SK-N-DZ (cell line): ENCODE results near the gene ZNF804B.

Experiments
- DNase-seq: peaks from one replicate; pipeline ENCODE4 v3.0.0-alpha.2; 2015; ENCODE audit warnings: low spot score
- small RNA-seq, 2 experiments: library from RNA; depleted of rRNA; stranded (forward); fragments of <200 nt; gene quantifications; one replicate each; pipeline ENCODE3, GENCODE V24; 2014

ZNF804B gene

DNA sequence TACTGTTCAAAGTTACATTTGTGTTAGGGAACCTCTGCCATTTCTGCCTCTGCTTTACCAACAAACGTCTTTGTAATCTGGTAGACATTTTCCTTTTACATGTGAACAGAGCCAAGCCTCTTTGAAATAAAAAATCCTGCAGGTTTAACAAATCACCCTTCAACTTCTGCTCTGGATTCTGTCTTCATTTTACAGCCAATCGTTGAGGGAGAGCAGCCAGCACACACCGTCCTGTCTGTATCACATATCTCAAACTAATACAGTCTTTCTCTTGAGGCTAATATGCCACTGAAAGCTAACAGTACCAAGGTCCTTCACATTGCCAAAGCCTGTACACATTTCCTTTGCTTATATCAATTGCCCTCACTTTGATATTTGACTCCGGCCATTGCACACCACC is 504.6 kb downstream of the ZNF804B start:
- no peak for DNase-seq

DNA sequence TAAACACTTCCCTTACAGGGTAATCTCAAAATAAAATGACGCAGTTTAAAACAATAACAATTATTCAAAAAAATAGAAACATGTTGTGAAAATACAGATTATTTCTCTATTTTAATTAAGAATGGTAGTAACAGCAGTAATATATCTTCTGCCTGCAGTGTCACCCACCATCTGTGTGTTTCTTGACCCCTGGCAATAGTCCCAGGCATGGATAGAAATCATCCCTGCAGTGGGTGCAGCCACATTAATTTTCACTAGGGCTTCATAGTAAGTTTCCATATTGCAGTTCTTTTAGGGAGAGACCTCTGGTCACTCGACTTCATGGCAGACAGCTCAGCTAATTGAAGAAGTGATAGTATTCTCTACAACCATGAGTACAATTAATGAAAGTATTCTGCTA is 506.1 kb downstream of the ZNF804B start:
- no peak for DNase-seq

DNA sequence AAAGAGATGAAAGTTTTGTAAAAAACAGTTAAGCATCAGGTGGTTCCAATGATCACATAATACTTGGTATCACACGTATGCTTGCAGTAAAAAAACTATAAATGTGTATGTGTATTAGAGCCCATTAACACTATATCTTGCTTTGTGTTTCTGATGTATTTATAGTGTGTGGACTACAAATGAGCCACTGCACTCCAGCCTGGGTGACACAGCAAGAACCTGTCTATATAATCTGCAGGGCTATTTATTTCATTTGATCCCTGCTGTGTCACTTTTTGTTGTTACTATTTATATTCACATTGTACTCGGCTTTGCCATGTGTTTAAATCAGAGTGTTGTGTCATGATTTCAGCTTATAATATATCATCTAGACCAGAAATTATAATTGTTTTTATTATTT is 523.8 kb downstream of the ZNF804B start:
- no peak for DNase-seq

DNA sequence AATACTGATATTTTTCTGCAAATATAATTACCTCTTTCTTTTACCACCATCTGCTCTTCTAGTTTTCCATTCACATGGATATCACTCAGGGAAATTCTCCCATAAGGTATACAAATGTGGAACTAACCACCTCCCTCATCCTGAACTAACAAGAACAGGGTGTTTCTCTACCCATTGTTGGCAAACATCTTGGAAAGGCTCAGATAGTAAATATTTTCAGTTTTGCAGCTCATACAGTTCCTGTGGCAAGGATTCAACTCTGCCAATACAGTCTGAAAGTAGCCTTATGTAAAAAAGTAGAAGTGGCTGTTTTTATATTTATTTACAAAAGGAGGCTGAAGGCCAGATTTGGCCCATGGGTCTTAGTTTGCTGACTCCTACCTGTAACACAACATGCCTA is 549.0 kb downstream of the ZNF804B start:
- no peak for DNase-seq

DNA sequence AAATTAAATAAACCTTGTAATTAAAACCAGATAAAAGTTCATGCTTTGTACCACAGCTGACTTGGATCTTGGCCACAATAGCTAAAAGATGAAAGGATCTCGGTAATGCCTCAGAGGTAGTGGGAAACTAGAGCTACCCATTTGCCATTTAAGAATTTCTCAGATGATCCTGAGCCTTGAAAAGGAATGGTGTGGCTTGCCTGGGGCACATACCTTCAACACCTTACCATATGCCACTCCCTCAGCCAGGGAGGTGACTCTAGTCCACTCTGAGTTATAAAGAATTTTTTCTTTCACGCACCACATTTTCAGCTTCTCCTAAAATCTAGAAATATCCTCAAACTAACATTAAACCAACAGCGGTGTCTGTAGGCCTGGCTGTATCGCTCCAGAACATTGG is 552.4 kb downstream of the ZNF804B start:
- DNase-seq, result no peak

DNA sequence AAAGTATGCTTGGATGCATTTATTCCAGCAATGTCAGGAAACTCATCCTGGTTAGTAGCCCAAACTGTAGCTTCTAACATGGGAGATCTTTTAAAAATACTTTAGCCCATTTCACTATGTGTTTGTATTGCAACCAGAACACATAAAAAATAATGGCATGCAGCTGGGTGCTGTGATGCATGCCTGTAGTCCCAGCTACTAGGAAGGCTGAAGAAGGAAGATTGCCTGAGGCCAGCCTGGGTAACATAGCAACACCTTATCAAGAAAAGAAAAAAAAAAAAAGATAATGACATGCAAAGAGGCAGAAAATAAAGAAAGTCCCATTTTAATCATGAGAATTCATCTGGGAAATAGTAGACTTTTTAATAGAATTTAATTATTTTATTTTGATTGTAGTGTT is 553.1 kb downstream of the ZNF804B start:
- no peak for DNase-seq

DNA sequence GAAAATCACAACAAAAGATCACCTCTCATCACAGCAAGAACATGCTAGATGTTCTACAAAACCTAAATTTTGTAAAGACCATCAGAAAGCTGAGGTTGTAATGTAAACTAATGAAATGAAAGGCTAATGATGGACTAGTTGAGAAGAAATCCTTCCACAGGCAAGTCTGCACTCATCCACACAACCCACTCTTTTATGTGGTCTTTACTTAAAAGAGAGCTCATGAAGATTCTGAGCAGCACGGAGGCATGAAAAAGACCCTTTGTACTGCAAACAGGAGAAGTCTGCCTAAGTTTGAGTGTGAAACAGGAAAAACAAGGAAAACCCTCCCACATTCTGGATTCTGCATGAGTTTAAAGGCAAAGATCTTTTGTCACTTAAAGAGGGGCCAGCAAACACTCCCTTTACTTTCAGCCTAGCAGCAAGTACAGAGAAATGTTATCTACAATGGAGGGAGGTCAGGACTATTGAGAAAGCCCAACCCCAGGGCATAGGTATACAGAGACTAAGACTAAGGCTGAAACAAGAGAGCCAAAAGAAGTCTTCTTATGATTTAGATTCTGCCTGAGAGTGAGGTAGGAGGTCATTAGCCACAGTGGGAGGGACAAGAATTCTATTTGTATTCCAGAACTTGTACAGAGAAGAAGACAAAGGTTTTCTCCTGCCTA is 557.2 kb downstream of the ZNF804B start:
- DNase-seq, result no peak

DNA sequence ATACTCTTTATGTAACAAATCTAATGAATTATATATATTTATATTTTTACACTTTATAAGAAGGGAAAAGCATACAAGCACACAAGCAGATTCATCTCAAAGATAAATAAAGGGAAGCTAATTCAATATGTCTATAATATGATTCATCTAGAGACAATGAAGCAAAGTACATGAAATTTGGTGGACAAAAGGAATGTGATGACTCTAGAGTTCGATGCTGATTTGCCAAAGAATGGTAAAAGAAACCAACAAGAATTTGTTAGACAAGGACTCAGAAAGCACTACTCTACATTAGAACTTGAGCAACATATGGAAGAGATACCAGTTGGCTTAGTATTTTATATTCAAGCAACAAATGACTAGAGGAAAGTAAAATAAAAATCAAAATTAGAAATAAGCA is 572.5 kb downstream of the ZNF804B start:
- DNase-seq, result no peak

DNA sequence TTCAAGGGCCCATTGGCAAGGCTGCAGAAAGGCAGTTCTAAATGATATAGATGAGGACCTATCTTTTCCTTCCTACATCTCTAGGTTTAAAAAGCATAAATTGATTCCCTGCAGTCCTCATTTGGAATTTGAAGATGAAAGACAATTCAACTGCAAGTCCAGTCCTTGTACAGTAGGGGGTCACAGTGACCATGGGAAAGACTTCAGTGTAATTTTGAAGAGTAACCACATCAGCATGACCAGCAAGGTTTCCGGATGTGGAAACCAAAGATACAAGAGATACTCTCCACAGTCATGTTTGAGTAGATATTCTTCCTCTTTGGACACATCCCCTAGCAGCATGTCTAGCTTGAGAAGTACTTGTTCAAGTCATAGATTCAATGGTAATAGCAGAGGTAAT is 575.3 kb downstream of the ZNF804B start:
- DNase-seq, result peak; percentile 6

DNA sequence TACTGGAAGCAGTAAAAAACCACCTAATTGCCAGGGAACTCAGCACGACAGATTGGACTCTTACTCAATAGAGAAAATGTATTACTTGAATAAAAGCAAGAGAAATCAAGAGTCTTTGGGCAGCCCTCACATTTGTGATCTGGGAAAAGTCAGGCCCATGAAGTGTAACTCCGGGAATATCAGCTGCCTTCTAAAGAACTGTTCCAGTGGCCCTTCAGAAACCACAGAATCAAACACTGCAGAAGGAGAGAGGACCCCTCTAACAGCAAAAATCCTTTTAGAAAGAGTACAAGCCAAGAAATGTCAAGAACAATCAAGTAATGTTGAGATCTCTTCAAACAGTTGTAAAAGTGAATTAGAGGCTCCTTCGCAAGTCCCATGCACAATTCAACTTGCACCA is 576.0 kb downstream of the ZNF804B start:
- no peak for DNase-seq

DNA sequence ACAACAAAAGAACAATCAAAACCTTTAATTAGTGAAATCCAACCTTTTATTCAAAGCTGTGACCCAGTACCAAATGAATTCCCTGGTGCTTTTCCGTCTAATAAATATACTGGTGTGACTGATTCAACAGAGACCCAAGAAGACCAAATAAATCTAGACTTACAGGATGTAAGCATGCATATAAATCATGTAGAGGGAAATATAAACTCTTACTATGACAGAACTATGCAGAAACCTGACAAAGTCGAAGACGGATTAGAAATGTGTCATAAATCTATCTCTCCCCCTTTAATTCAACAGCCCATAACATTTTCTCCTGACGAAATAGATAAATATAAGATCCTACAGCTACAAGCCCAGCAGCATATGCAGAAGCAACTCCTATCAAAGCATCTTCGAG is 576.6 kb downstream of the ZNF804B start:
- DNase-seq, result no peak

DNA sequence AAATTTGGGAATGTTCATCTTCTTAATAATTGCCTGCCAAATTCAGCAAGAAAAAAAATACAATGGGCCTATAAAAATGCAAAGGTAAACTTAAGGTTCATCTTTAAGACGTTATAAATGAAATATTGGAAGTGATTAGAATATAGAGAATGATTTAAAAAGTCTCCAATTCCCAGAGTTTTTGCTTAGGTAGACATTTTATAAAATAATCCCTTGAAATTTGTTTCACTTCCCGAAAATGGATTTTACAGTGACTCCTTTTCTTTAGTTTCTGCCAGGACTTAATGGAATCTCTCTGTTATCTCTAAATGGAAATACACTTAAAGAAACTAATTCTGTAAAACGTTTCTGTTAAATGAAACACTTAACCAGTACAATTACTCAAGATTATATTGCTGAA is 580.2 kb downstream of the ZNF804B start:
- DNase-seq, result no peak

DNA sequence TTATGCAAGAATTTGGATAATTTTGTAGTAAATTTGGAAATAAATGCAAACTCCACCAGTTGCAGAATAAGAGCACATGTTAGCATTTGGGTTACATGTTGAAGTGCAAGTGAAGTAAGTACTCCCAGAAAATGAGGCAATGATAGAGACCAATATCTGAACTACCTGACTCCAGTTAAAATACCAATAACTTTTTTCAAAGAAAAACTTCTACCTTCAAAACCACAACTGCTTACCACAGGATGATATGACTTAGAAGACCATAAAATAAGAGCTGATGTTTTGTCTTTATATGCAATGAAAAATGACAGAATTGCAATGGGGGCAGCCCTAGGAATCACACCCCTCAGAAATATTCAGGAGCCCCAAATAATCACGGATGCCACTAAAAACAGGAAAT is 597.6 kb downstream of the ZNF804B start:
- DNase-seq, result no peak

DNA sequence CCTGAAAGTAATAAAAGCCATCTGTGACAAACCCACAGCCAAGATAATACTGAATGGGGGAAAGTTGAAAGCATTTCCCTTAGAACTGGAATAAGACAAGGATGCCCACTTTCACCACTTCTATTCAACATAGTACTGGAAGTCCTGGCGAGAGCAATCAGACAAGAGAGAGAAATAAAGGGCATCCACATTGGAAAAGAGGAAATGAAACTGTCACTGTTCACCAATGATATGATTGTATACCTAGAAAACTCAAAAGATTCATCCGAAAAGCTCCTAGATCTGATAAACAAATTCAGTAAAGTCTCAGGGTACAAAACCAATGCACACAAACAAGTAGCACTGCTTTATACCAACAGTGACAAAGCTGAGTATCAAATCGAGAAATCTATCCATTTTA is 617.7 kb downstream of the ZNF804B start:
- DNase-seq, result no peak

DNA sequence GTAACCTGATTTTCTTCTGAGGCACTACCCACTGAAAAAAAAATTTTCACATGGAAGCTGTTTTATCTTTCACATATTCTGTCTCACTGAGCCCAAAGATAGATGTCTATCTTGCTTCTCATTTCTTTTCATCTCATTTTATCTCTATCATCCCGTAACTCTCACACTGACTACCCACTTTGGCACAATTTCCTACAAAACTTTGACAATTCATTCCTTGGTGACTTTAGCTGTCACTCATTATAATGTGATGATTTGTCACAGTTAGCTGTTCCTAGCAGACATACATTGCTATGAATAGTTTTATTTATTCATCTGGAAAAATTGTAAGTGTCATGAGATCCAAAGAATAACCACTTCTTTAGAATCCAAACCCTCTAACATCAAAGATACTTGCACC is 625.9 kb downstream of the ZNF804B start:
- no peak for DNase-seq

Small RNA genes lying within 50 kb of the gene (small RNA-seq; reads per million reads assigned to genes)
- 0 reads per million in 2 experiments for gene AC002127.1
